Measurements from ENCODE around the gene PRDX5. TPM values are rescaled to one million over a fixed set of nuclear protein-coding genes. Genes with fewer than 3 reads are reported as not detected.

Gene PRDX5
- total and polyA plus RNA-seq, 2 donors (not counting 1 experiment from before 2014, with no cell fraction given) = 50.4 to 95.5 TPM

DNA sequence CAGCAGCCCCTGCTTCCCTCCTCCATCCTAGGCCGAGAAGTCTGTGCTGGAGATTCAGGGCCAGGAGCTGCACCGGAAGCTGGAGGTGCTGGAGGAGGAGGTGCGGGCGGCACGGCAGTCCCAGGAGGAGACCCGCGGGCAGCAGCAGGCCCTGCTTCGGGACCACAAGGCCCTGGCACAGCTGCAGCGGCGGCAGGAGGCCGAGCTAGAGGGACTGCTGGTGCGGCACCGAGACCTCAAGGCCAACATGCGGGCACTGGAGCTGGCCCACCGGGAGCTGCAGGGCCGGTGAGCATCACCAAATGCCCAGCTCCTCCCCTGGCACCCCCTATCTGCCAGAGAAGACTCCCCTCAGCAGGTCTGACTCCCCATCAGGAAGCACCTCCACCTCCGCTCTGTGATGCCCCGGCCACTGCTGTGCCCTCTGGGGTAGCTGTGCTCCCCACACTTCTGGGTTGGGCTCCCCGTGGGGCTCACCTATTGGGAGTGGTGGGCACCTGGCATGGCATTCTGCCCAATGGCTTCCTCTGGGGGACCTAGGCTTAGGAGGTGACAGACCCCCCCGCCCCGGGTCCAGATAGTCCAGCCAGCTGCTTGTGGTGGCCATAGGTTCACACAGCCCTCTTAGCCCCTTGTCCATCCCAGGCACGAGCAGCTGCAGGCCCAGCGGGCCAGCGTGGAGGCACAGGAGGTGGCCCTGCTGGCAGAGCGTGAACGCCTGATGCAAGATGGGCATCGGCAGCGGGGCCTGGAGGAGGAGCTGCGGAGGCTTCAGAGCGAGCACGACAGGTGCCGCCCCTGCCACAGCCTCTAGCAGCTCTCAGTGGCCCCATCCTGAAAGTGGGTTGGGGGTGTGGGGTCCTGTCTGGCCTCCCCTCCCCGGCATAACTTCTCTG lies 34.4 kb downstream of the PRDX5 start:
- H3K4me1 Mint-ChIP-seq = peaks cover 11% of the 10 kb centered on the region

More for the DNA sequence above, 34.4 kb downstream of the PRDX5 start:
- Mint-ChIP-seq H3K27me3 (no peaks in the 10 kb centered on the region), H3K4me3 (no peak overlapping the region), H3K27ac (no peak overlapping the region), H3K9me3 (ENCODE audit: insufficient read depth) (no peaks in the 10 kb centered on the region)
- DNase-seq = no peak
- Histone ChIP-seq H2AFZ (ENCODE audit: insufficient read depth, low read depth, low read length, poor library complexity, severe bottlenecking) (no peak overlapping the region), H3K36me3 (replicated peaks in 1 of 2; ENCODE audit: control extremely low read depth in 1 of 2, control insufficient read depth in 1 of 2, extremely low read depth in 1 of 2, insufficient read depth in 2 of 2, low read length in 1 of 2) (peaks cover 2 to 26% of the 10 kb centered on the region in 2 experiments), H4K20me1 (ENCODE audit: control insufficient read depth, insufficient read depth, low read length, poor library complexity, severe bottlenecking) (peaks cover 21% of the 10 kb centered on the region), H3K9me3 (ENCODE audit: control extremely low read depth in 1 of 3, control insufficient read depth in 2 of 3, insufficient read depth in 1 of 3, low read length in 2 of 3) (no peaks in the 10 kb centered on the region), H3K79me2 (ENCODE audit: control insufficient read depth, insufficient read depth, low read length) (peaks cover 3% of the 10 kb centered on the region), H3K4me2 (replicated peaks; ENCODE audit: low read depth, low read length, poor library complexity, severe bottlenecking) (no peak overlapping the region), H3K27me3 (replicated peaks in 1 of 4; ENCODE audit: control extremely low read depth in 1 of 4, control insufficient read depth in 3 of 4, insufficient read depth in 4 of 4, low read length in 3 of 4) (no peaks in the 10 kb centered on the region), H3K4me3 (ENCODE audit: control extremely low read depth in 1 of 5, extremely low read depth in 1 of 5, insufficient read depth in 1 of 5, low read depth in 2 of 5, low read length in 4 of 5) (no peak overlapping the region), H3K9ac (ENCODE audit: low read length) (no peak overlapping the region), H3K4me1 (ENCODE audit: control insufficient read depth in 2 of 2, insufficient read depth in 2 of 2, low read length in 2 of 2) (peaks cover 0 to 15% of the 10 kb centered on the region in 2 donors), H3K27ac (ENCODE audit: low read length in 2 of 2) (no peak overlapping the region)
- ATAC-seq (ENCODE audit: low read depth) = no peak
- TF ChIP-seq EZH2 (IDR thresholded peaks at IDR 0.05; ENCODE audit: borderline replicate concordance, insufficient read depth, low read depth, low read length, poor library complexity, severe bottlenecking) = no peak
- TF ChIP-seq, protein P1, sequence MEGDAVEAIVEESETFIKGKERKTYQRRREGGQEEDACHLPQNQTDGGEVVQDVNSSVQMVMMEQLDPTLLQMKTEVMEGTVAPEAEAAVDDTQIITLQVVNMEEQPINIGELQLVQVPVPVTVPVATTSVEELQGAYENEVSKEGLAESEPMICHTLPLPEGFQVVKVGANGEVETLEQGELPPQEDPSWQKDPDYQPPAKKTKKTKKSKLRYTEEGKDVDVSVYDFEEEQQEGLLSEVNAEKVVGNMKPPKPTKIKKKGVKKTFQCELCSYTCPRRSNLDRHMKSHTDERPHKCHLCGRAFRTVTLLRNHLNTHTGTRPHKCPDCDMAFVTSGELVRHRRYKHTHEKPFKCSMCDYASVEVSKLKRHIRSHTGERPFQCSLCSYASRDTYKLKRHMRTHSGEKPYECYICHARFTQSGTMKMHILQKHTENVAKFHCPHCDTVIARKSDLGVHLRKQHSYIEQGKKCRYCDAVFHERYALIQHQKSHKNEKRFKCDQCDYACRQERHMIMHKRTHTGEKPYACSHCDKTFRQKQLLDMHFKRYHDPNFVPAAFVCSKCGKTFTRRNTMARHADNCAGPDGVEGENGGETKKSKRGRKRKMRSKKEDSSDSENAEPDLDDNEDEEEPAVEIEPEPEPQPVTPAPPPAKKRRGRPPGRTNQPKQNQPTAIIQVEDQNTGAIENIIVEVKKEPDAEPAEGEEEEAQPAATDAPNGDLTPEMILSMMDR (IDR thresholded peaks at IDR 0.05) = no peak
- ChIA-PET CTCF (interaction anchor here (1.3 to 10.2 kb wide), 4 partner anchors 17 to 148 kb away, joined by 4 to 188 read pairs (median 6); partner anchors contain the start of genes PRDX5 and TRMT112), POLR2A (interaction anchor here (0.9 kb wide), 1 partner anchor 35 kb away, joined by 3 read pairs; the partner anchor contains the start of genes PRDX5 and TRMT112)
- intact Hi-C loops (cut with micrococcal nuclease) = no loop called here
- 97% methylated on average over 29 of the region's 33 CpGs for WGBS (ENCODE audit: insufficient coverage)

All from B cell (primary cell).